G401.6 (cell line): ENCODE results near the gene ELAVL2.

Experiments used
- FAIRE-seq: peaks from 2 replicates; lab custom pipeline; 2012; peaks lifted over from hg19 to GRCh38; lab: Jason Lieb, UNC

Gene ELAVL2

DNA sequence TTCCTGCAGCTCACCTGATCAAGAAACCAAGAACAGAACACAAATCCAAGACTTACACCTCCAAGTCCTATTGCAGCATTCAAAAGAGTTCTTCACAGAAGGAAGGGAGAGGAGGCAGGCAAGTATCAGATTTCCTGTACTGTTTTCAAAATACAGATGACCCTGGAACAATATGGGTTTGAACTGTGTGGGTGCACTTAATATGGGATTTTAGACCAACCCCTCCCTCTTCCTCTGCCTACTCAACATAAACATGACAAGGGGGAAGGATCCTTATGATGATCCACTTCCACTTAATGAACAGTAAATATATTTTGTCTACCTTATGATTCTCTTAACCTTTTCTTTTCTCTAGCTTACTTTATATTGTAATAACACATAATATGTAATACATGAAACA is 104.6 kb downstream of the ELAVL2 start:
- FAIRE-seq = no peak

DNA sequence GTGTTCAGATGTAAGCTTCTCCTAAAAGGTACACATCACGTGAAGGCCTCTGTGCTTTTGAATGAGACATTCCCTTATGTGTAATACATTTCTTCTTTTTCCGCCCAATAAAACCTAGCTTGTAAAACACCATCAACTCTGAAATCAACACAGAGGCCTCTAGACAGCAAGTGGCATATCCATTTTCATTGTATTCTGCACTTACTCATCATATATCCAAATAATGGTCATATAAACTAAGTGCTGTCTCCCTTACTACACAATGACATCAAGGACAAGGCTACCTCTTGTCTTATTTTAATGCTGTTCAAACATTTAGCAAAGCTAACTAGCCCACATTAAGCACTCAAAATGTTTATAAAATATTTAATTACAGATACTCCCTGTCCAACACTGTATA is 108.5 kb downstream of the ELAVL2 start:
- FAIRE-seq = no peak

DNA sequence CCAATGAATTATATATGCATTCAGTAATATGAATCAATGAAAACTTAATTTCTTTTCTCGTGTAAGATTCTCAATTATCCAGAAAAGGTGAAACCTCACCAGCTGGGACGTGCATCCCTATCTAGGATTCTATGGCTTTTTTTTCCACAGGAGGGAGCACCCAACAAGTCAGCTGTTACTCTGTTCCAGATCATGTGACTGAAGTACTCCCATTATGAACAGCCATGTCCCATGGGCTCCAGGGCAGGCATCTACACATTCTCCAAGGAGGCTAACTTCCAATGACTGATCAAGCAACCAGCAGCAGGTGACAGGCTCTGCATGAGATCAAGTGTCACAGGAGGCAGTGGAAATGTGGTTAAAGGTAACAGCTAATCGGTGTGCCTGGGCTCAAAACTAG is 118.8 kb downstream of the ELAVL2 start:
- FAIRE-seq = no peak

DNA sequence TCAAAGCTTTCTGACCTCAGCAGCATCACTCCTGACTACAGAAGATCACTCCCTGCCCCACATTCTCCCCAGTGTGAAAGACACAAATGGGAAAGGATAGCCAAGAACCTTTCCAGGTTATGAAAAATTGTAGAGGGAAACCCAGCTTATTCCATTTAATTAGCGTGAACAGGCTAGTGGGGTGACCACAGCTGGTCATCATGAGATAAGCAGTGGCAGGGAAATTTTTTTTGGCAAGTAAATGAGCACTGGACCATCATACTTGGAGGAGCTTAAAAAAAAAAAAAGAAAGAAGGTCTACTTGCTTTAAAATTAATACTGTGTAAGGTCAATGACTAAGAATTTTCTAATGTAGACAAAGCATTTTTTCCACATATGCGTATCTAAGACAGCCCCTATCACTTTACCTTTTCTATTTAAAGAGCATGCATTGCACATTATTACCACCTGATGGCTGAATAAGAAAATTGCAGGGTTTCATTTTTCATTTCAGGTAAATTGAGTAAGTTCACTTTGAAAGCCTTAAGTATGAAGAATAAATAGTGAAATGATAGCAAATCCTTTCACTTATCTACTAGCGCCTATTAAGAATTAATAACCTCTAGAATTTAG is 123.6 kb downstream of the ELAVL2 start:
- no peak for FAIRE-seq

DNA sequence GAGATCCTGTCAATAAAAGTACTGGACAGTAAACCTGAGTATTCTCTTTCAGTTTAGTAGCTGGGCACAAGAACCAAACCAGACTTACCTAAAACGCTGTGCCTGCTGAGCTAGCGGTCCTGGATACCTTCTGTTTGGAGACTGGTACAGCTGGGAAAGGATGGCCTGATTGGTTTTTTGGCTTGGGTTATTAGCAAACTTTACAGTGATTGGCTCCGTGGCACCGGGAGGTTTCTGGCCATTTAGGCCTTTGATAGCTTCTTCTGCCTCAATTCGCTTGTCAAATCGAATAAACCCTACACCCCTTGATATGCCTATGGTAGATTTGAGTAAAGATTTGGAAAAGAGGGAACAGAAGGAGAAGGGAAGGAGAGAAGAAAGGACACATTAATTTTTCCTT is 124.7 kb downstream of the ELAVL2 start:
- FAIRE-seq = no peak

DNA sequence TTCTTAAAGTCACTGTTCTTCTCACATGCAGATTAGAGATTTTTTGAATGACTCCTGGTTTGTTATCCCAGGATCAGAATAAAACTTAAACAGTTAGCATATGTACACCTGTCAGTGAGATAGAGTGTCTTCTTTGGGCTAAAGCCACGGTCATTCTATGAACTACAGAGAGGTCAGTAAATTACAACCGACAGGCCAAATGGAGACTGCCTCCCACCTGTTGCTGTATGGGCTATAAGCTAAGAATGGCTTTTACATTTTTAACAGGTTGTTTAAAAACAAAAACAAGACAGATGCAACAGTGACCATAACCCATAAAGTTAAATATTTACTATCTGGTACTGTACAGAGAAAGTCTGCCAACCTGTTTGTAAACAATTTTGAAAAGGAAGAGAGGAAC is 125.7 kb downstream of the ELAVL2 start:
- FAIRE-seq = no peak

DNA sequence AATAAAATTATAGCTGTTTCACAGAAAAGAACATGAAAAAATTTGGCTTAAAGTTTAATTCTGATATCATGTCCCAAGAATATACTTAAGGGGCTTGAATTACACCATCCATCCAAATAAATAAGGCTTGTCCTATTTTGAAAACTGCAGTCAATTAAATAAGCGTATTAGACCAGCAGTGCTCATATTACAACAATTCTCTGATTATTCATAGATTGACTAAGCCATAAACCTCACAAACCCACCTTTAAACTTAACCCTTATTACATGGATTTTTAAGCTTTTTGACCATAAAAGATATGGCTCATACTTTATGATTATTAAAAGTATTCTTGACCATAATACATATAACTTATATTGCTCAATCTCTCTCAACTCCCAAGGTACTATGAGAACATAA is 127.9 kb downstream of the ELAVL2 start:
- no peak for FAIRE-seq

DNA sequence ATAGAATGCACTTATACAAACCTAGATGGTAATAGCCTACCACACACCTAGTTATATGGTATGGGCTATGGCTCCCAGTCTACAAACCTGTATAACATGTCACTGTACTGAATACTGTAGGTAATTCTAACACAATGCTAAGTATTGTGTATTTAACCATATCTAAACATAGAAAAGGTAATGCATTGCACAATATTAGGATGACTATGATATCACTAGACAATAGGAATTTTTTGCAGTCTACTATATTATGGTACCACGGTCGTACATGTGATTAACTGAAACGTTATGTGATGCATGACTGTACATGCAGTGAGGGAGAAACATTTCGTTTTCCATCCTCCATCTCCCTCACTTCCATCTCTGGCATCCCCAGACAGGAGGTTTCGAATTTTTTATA is 130.5 kb downstream of the ELAVL2 start:
- no peak for FAIRE-seq

DNA sequence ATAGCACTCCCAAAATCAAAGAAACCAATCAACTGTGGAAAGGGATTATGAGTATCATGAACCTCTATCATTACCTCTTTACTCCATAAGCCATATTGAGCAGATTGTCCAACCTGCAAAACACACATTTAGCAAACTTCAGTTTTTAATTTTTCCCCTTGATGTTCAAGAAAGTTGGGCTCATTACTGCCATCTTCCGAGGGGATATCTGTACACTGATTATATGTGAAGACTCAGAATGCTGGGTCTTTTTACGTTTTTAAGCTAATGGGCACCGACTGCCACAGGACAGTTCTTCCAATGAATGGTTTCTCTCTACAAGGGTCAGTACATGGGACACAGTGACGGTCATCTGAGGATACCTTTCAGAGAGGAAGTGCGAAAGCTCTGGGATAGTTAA is 132.7 kb downstream of the ELAVL2 start:
- no peak for FAIRE-seq

DNA sequence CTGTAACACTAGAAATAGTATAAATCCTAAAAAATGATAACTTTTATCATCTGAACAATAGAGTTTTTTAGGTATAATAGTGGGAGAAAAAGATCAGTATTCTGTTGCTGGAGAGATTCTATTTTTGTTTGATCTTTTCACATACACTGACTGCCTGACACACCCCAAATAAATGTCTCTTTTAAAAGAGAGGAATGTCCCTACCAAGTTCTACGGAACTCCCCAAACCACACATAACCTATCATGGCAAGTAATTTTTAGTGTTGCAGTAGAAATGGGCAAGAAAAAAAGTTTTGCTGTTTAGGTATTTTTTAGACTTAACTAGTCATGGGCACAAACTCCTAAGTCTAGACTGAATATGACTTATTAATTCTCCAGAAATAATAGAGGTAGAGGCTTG is 139.1 kb downstream of the ELAVL2 start:
- no peak for FAIRE-seq

DNA sequence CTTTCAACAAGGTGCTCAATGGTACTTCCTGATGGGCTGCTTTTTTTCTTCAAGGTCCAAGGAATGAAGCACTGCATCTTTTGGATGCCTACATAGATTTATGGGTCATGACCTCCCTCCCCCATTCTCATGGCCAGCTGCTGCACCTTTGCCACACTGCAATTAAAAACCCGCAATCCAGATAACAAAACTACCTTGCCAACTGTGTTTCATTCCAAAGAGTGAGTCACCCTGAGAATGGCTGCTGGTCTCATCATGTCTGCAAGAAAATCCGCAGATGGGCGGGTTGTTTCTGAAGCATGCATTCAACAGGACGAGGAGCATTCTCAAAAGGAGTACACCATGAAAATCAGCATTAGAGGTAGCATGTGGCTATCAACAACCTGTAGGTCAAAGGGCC is 139.8 kb downstream of the ELAVL2 start:
- no peak for FAIRE-seq

DNA sequence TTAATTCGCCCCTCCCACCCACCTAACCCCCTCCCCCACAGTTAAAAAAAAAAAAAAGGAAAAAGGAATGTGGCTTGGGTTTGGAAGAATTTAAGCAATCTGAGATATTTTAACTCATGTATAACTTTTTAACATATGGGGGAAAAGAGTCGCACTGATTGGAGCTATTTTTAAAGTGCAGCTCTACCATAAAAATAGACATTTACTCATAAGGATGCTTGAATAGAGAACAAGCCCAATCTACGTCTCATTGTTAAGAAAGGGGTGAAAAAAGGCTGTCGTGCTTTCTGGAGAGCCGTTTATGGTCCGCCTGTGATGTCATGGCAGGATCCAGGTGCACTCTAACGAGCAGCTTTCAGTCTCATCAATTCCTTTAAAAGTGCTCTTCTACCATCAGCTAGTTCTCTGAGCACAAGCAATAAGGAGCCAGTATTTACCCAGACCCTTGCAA is 142.4 kb downstream of the ELAVL2 start:
- no peak for FAIRE-seq

DNA sequence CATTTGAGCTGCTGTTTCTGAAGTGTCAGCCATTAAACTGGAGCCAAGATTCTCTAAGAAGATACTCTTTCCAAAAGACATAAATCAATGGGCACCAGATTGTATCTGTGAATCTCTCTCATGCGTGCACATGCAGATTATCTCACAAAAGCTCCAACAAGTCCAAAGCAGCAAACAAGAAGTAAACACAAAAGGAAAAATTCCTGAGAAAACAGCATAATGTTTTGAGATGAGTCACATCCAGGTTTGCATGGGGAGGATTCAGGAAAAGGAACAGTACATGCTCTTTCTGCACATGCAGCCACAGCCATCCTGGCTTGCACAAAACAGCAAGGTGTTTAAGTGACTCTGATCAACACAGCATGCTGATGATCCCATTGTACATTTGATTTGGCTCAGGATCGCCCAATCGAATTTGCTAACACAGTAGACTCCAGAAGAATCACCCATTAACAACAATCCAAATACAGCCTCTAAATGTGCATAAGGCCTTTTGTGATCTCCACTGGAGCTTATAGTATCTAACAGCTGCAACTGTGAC is 143.1 kb downstream of the ELAVL2 start:
- no peak for FAIRE-seq

DNA sequence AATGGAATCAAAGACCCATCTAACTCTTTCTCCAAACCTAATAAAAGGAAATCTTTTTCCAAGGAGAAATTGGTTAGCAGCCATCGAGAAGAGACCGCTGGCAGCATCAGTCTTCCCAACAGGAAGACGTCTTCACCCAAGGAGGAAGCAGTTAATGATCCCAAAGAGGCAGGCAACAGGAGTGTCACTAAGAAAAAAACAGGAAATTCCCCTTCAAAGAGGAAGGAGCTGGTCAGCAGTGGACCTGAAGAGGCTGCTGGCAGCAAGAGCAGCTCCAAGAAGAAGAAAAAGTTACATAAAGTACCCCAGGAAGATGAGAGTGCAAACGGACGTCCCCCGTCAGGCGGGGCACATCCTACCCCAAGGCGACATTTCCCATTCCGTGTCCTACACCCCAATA is 143.7 kb downstream of the ELAVL2 start:
- no peak for FAIRE-seq

DNA sequence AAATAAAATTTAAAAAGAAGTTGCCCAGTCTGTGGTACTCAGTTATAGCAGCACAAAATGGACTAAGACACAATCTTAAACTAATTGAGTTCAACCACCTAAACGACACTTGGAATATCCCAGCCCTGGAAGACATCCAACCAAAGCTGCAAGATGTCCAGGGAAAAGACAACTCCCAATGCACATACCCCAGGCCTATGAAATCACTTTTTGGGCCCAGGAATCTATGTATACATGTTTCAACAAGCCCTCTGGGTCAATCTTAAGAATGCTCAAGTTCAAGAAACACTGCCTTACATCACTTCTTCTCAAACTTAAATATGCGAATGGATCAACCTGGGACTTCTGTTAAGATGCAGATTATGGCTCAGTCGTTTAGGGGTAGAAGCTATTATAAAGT is 148.6 kb downstream of the ELAVL2 start:
- no peak for FAIRE-seq

DNA sequence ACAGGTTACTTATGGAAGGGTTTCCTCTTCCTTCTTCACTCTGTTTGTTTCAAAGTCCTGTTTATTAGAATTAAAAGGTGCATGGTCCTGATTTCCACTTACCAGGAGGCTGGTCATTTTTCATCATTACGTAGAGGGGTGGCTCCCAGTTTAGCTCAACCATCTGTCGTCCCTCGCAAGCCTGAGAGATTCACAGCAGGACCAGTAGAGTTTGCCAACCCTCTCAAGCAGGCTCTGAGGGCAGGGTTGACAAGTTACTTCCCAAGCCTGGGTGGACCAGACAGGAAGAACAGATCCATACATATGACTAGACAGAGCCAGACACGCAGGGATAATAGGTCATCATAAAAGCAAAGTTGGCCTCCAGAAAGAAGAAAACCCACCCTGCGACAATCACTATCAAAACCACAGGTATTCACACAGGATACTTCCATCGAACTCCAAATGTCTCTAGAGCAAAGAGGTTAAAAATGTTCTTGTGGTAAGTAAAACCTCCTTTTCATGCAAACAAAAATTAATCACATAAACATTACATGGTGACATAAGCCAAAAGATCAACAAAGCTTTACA is 151.9 kb downstream of the ELAVL2 start:
- no peak for FAIRE-seq

DNA sequence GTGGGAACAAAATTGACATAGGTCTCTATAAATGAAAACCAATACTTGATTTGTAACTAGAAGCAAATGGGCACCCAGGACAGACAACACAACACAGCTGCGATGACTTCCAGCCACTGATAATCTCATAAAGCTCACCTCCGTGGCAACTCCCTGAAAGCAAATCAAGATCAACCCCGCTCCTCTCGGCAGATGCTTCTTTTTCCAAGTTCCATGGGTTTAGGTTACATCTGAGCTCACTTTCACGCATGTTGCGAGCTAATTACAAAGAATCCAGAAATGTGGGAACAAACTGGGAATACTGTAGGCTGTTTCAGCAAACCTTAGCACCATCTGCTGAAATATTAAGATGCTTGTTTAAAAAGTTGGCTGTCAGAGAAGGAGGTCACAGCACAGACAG is 153.9 kb downstream of the ELAVL2 start:
- no peak for FAIRE-seq

DNA sequence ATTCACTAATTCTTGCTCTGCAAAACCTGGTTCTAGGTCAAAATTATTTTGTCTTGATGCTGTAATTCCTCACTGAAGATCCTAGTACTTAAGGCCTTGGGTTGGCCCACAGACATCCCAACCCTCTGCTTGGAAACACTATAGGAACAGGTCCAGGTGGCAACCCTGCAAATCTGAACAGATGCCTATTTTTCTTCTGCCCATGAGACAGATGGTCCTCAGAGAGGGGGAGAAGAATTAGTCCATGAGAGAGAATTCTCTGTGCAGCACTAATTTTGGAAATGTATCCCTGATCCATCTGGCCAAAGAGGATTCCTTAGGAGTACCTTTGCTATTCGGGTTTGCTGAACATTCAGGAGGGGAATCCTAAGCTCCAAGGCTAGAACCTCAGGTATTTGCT is 156.3 kb downstream of the ELAVL2 start:
- FAIRE-seq = no peak

DNA sequence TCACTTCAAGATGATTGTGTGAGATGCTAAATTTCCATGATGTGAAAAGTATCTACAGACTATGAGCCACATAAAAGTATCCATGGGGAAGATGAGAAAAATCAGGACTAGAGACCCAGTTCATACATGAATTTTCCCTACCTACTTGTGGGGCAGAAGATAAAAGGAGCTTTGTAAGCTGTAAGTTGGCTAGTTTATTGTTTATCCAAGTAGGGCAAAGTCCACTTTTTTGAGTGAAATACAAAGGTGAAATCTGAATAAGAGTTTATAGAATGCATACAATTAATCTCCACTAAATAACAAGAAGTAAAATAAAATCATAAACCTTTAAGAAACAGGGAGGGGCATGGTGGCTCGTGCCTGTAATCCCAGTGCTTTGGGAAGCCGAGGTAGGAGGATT is 160.4 kb downstream of the ELAVL2 start:
- FAIRE-seq = no peak

DNA sequence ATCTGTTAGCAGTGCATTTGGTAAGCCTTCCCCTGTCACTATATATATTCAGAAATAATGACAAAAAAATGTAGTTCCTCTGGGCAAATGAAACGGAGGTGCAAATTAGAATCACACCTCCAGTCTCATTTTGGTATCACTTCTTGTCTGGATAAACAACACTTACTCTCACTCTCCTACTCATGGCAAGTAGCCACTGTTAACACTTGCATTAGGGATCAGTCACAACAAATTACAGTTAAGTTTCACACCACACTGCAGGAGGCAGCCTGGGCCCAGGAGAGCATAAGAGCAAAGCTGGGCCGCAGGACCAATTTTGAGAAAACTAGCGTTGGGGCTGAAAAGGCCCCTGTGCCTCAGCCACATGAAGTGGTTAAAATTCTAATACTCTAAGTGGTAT is 161.0 kb downstream of the ELAVL2 start:
- no peak for FAIRE-seq

DNA sequence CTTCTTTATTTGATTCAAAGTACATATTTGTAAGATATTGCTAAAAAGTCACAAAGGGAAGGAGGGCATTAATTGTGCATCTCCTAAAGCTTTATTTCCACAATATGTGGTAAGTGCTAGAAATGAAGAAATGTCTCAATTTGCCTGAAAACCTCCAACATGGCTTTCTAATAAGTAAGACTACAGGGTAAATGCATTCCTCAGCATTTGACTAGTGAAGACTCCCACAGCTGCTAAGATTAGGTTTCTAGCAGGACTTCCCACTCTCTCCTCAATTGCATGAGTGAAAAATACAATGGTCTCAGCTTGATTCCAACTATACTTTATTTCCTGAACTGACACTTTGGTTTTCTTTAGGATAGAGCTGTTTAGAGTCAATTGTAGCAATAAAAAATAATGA is 162.1 kb downstream of the ELAVL2 start:
- no peak for FAIRE-seq

DNA sequence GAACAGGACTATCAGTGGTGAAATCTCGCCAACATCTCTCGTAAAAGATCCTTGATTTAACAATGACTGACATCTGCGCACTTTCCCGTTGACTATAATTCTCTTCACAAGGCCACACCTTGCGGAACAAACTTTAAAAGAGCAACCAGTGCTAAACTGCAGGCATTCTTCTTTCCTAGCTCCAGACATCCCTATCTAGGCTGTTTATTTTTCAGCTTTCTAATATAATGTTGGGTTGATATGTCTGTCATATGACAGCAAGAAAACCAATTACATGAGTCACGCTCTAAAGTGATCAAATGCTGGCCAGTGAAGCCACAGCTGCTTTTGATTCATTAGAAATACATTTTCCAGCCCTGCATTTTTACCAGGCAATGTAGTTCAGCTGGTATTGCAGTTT is 162.5 kb downstream of the ELAVL2 start:
- FAIRE-seq = no peak

DNA sequence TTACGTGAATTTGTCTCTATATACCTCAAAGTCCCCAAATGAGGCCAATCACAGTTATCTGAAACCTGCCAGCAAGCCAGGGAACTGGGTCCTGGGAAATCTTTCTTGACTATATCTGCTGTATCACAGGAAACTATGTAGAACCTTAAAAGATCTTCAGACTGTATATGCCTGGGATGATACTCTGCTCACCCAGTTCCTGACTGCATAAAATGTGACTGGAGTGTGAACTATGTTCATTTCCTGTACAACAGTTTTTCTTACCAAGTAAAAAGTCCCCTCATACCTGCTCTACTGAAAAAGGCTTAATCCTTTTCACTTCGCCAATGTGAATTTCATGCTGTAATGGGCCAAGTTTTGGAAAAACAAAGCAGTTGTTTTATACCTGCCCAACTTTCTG is 162.9 kb downstream of the ELAVL2 start:
- FAIRE-seq = no peak

DNA sequence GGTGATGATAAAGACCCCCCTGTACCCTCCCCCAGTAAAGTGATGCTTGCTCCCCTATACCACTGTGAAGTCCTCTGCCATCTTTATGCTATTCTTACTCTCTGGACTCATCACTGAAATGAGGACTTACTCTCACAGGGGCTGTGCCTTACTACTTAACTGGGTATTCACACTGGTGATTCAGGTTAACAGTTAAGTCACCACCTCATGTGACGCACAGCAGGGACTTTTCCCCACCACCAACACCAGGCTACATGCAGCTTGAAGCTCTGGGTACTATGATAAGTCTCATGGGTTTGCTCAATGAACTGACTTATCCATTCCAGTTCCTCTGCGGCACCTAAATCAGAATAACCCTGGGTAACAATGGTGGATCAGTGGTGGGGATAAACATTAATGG is 163.7 kb downstream of the ELAVL2 start:
- no peak for FAIRE-seq
